ENCODE data around the gene NGRN. TPM values are rescaled to one million over a fixed set of nuclear protein-coding genes. Genes with fewer than 3 reads are reported as not detected.
A peak's percentile ranks its signal among the peaks of the same experiment; 100 is the strongest.

The NGRN gene
- polyA plus RNA-seq, 1 of the 3 experiments (the other 2 are of a cell fraction), result 48.2 TPM

GRCh38 chr15:90320062-90320884 lies 54.8 kb downstream of the NGRN start:
- DNase-seq, result peak; percentile 85
- no peaks in the 10 kb centered on the region for H3K36me3 ChIP-seq (replicated peaks in 1 of 2; ENCODE audit: control insufficient read depth in 1 of 2, insufficient read depth in 2 of 2, low read length in 1 of 2)
- H3K9me3 ChIP-seq, result no peaks in the 10 kb centered on the region
- TF ChIP-seq EZH2phosphoT487 (IDR thresholded peaks at IDR 0.05; ENCODE audit: borderline replicate concordance, low read depth), result no peak
- TF ChIP-seq, protein P1, sequence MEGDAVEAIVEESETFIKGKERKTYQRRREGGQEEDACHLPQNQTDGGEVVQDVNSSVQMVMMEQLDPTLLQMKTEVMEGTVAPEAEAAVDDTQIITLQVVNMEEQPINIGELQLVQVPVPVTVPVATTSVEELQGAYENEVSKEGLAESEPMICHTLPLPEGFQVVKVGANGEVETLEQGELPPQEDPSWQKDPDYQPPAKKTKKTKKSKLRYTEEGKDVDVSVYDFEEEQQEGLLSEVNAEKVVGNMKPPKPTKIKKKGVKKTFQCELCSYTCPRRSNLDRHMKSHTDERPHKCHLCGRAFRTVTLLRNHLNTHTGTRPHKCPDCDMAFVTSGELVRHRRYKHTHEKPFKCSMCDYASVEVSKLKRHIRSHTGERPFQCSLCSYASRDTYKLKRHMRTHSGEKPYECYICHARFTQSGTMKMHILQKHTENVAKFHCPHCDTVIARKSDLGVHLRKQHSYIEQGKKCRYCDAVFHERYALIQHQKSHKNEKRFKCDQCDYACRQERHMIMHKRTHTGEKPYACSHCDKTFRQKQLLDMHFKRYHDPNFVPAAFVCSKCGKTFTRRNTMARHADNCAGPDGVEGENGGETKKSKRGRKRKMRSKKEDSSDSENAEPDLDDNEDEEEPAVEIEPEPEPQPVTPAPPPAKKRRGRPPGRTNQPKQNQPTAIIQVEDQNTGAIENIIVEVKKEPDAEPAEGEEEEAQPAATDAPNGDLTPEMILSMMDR (IDR thresholded peaks at IDR 0.05), result peak; percentile 97
- TF ChIP-seq MXI1 (IDR thresholded peaks at IDR 0.05; ENCODE audit: low read depth, low read length), result no peak
- TF ChIP-seq, protein P2, sequence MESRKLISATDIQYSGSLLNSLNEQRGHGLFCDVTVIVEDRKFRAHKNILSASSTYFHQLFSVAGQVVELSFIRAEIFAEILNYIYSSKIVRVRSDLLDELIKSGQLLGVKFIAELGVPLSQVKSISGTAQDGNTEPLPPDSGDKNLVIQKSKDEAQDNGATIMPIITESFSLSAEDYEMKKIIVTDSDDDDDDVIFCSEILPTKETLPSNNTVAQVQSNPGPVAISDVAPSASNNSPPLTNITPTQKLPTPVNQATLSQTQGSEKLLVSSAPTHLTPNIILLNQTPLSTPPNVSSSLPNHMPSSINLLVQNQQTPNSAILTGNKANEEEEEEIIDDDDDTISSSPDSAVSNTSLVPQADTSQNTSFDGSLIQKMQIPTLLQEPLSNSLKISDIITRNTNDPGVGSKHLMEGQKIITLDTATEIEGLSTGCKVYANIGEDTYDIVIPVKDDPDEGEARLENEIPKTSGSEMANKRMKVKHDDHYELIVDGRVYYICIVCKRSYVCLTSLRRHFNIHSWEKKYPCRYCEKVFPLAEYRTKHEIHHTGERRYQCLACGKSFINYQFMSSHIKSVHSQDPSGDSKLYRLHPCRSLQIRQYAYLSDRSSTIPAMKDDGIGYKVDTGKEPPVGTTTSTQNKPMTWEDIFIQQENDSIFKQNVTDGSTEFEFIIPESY (IDR thresholded peaks at IDR 0.05; ENCODE audit: borderline replicate concordance, low read depth), result no peak
- peak; percentile 99 for TF ChIP-seq SMC3 (IDR thresholded peaks at IDR 0.05; ENCODE audit: low read depth, low read length)
- TF ChIP-seq RAD21 (IDR thresholded peaks at IDR 0.05; ENCODE audit: low read length), result peak; percentile 98
- no peak for TF ChIP-seq MEF2A (IDR thresholded peaks at IDR 0.05; ENCODE audit: borderline replicate concordance, low read depth)
- peak; percentile 53 for TF ChIP-seq NFIC (IDR thresholded peaks at IDR 0.05; ENCODE audit: borderline replicate concordance)
- TF ChIP-seq RCOR1 (IDR thresholded peaks at IDR 0.05; ENCODE audit: low read length), result no peak; the same call in 1 of the 2 replicates
- no peak for TF ChIP-seq FOXJ3 (CRISPR knock-in tag; IDR thresholded peaks at IDR 0.05)
- no peak for TF ChIP-seq MAX (IDR thresholded peaks at IDR 0.05; ENCODE audit: low read depth)
- TF ChIP-seq PBX3 (IDR thresholded peaks at IDR 0.05), result no peak
- TF ChIP-seq NRF1 (IDR thresholded peaks at IDR 0.05; ENCODE audit: low read depth, low read length), result 0 out of 2 replicates have a peak, but pooled peaks have one; percentile 10
- TF ChIP-seq IRF3 (IDR thresholded peaks at IDR 0.05; ENCODE audit: low read depth, low read length), result no peak
- TF ChIP-seq, protein P3, sequence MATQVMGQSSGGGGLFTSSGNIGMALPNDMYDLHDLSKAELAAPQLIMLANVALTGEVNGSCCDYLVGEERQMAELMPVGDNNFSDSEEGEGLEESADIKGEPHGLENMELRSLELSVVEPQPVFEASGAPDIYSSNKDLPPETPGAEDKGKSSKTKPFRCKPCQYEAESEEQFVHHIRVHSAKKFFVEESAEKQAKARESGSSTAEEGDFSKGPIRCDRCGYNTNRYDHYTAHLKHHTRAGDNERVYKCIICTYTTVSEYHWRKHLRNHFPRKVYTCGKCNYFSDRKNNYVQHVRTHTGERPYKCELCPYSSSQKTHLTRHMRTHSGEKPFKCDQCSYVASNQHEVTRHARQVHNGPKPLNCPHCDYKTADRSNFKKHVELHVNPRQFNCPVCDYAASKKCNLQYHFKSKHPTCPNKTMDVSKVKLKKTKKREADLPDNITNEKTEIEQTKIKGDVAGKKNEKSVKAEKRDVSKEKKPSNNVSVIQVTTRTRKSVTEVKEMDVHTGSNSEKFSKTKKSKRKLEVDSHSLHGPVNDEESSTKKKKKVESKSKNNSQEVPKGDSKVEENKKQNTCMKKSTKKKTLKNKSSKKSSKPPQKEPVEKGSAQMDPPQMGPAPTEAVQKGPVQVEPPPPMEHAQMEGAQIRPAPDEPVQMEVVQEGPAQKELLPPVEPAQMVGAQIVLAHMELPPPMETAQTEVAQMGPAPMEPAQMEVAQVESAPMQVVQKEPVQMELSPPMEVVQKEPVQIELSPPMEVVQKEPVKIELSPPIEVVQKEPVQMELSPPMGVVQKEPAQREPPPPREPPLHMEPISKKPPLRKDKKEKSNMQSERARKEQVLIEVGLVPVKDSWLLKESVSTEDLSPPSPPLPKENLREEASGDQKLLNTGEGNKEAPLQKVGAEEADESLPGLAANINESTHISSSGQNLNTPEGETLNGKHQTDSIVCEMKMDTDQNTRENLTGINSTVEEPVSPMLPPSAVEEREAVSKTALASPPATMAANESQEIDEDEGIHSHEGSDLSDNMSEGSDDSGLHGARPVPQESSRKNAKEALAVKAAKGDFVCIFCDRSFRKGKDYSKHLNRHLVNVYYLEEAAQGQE (IDR thresholded peaks at IDR 0.05; ENCODE audit: low read depth, low read length), result 0 out of 2 replicates have a peak, but pooled peaks have one; percentile 29
- no peak for TF ChIP-seq RFX5 (IDR thresholded peaks at IDR 0.05; ENCODE audit: low read length)
- no peaks in the 10 kb centered on the region for H3K79me2 ChIP-seq (ENCODE audit: insufficient read depth)
- 21% methylated on average over 17 of the region's 17 CpGs for WGBS (ENCODE audit: low lambda C conversion rate)
- H3K9ac ChIP-seq, result peak overlapping the region; percentile 17; the same call in 1 of the 2 replicates
- H3K9me2 ChIP-seq, result no peaks in the 10 kb centered on the region
- no peaks in the 10 kb centered on the region for H3K27me3 ChIP-seq (ENCODE audit: insufficient read depth)
- CTCF ChIA-PET, result interaction anchor here (0.5 to 6.8 kb wide), 87 partner anchors 9 to 952 kb away, joined by 3 to 116 read pairs (median 4); partner anchors contain the start of genes AP3S2, FES, HDDC3 and IQGAP1
- no peak overlapping the region for H3K27ac ChIP-seq (ENCODE audit: low read depth in 2 of 2, low read length in 1 of 2)
- H3K4me1 ChIP-seq (ENCODE audit: control insufficient read depth in 1 of 2, insufficient read depth in 2 of 2, low read depth in 1 of 2, low read length in 1 of 2), result peaks cover 0 to 5% of the 10 kb centered on the region in 2 experiments; a peak in 1 of 4 replicates
- H4K20me1 ChIP-seq (ENCODE audit: insufficient read depth), result no peaks in the 10 kb centered on the region
- H2AFZ ChIP-seq (ENCODE audit: low read depth), result peak overlapping the region; percentile 77
- H3K4me2 ChIP-seq, result peak overlapping the region; percentile 39; the same call in 1 of the 2 replicates
- peak overlapping the region in 1 of 2 experiments; percentile 13; a peak in 1 of 4 replicates for H3K4me3 ChIP-seq (ENCODE audit: low read depth in 2 of 2, low read length in 1 of 2)
- POLR2A ChIA-PET, result no interaction called here
- H3F3A ChIP-seq (replicated peaks; ENCODE audit: insufficient read depth), result no peaks in the 10 kb centered on the region
